LNCAP (cell line): ENCODE data around the gene RXRA.

Experiments
- CTCF ChIP-seq: fragments of 450-650 bp; IDR thresholded peaks from 2 replicates; pipeline ENCODE4 v1.5.1; 2017; ENCODE audit warnings: mild to moderate bottlenecking

RXRA gene

GRCh38 chr9:134400283-134400682, 74.0 kb downstream of the RXRA start:
- no peak for TF ChIP-seq CTCF

GRCh38 chr9:134401391-134401790, 75.1 kb downstream of the RXRA start:
- TF ChIP-seq CTCF: no peak

GRCh38 chr9:134402182-134402581, 75.9 kb downstream of the RXRA start:
- no peak for TF ChIP-seq CTCF

GRCh38 chr9:134403292-134403681, 77.0 kb downstream of the RXRA start:
- TF ChIP-seq CTCF: no peak

- no peak for TF ChIP-seq CTCF
Observed at GRCh38 chr9:134403682-134404301, 77.5 kb downstream of the RXRA start.

GRCh38 chr9:134404376-134405358, 78.4 kb downstream of the RXRA start:
- no peak for TF ChIP-seq CTCF

- no peak for TF ChIP-seq CTCF
Observed at GRCh38 chr9:134405527-134405926, 79.3 kb downstream of the RXRA start.
